GM12891 (cell line): Measurements from ENCODE around the gene CSMD2.

ENCODE experiments used
- POLR2AphosphoS5 ChIP-seq: IDR thresholded peaks from 2 replicates; pipeline ENCODE4 v1.6.1; 2011; ENCODE audit warnings: low read depth, low read length, control low read depth
- POU2F2 ChIP-seq: IDR thresholded peaks from 2 replicates; pipeline ENCODE4 v1.6.1; 2011; ENCODE audit warnings: low read depth, mild to moderate bottlenecking, control low read depth, low read length, moderate library complexity

DNA sequence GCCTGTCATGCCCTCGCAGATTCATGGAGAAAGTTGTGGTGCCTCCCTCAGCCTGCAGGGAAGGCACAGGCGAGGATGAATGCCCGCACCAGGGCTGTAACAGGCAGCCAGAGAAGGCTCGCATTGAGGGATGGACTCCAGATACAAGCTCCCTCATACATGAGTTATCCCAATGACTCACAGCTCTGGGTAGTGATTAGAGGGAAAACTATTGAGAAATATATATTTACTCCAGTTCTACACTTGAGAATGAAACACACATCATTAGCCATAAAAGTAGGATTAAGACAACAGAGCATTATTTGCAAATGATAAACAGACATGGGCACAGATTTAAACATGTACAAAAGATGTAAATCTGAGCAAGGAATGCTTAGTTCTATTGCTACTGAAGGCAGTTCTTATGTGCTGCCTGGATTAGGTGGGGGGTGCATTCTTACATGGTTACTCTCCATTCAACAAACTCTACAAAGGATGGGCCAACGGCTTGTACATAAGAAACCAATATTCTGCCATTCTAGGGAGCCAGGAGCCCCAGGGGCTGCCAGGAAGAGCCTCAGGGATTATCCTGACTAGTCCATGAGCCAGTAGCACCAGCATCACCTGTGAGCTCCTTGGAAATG lies 97.9 kb downstream of the CSMD2 start:
- TF ChIP-seq POU2F2 (no peak), POLR2AphosphoS5 (no peak)
